B cell (primary cell): ENCODE results near the gene CANT1.

Experiments
- CTCF ChIP-seq: fragments of 200-600 bp; IDR thresholded peaks from one replicate; pipeline ENCODE4 v1.8.0; 2022; ENCODE audit warnings: antibody characterized with exemption, mild to moderate bottlenecking
- EZH2 ChIP-seq: IDR thresholded peaks from 2 replicates; pipeline ENCODE4 v1.6.1; 2012; ENCODE audit warnings: borderline replicate concordance, low read depth, mild to moderate bottlenecking, moderate library complexity, low read length; ENCODE audit not compliant: insufficient read depth, poor library complexity, severe bottlenecking

DNA sequence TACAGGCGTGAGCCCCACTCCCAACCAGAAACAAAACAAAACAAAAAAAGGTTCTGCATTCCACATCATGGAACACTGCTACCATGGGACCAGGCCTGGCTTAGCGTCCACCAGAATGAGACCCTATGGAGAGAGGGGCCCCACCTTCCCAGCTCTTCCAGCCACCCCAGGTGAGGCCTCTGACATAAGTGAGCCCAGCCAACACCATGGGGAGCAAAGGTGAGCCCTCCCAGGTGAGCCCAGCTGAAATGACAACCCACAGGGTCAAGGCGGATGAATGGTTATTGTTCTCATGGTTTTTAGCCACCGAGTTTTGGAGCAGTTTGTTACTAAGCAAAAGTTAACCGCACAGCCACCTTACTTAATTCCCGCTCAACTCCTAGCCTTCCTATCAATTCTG is 46.2 kb downstream of the CANT1 start:
- no peak for TF ChIP-seq CTCF
- no peak for TF ChIP-seq EZH2
